ENCODE measurements around the gene FAM187B. TPM values are rescaled to one million over a fixed set of nuclear protein-coding genes. Genes with fewer than 3 reads are reported as not detected.

Gene FAM187B
- total and polyA plus RNA-seq, 8 donors, result not detected

GRCh38 chr19:35232912-35233311 lies 4.4 kb upstream of the FAM187B start:
- intact Hi-C loops (cut with DNase I), result no loop called here
- Histone ChIP-seq H3K27me3 (no peaks in the 10 kb centered on the region), H3K4me1 (no peaks in the 10 kb centered on the region), H3K4me3 (no peak overlapping the region), H3K36me3 (no peaks in the 10 kb centered on the region), H3K27ac (no peak overlapping the region), H3K9me3 (no peaks in the 10 kb centered on the region)
- FAIRE-seq (no peak), ATAC-seq (no peak), DNase-seq (no peak)
- WGBS, 2 donors, result 58 to 63% methylated on average over 5 of the region's 5 CpGs
- no peak for TF ChIP-seq CTCF (IDR thresholded peaks at IDR 0.05)

GRCh38 chr19:35231956-35232645 lies 3.6 kb upstream of the FAM187B start:
- H3K4me3 ChIP-seq, result no peak overlapping the region
- no peaks in the 10 kb centered on the region for H3K36me3 ChIP-seq
- intact Hi-C loops (cut with DNase I), result no loop called here
- DNase-seq (no peak), FAIRE-seq (no peak), ATAC-seq (no peak)
- 80 to 88% methylated on average over 14 of the region's 14 CpGs for WGBS, 2 donors
- H3K4me1 ChIP-seq, result no peaks in the 10 kb centered on the region
- no peaks in the 10 kb centered on the region for H3K27me3 ChIP-seq
- TF ChIP-seq CTCF (IDR thresholded peaks at IDR 0.05), result no peak
- no peaks in the 10 kb centered on the region for H3K9me3 ChIP-seq
- H3K27ac ChIP-seq, result no peak overlapping the region

DNA sequence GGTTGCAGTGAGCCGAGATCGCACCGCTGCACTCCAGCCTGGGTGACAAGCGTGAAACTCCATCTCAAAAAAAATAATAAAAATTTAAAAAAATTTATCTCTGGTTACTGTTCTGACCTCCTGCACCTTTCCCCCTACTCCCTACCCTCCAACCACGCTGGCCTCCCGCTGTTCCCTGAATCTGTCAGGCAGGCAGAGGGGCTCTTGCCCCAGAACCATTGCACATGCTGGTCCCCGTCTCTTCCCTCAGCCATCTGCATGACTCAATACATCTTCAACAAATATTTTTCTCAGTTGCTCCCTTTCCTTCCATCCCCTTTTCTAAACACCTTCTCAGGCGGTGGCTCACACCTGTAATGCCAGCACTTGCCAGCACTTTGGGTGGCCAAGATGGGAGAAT lies 1.1 kb upstream of the FAM187B start:
- H3K36me3 ChIP-seq, result no peaks in the 10 kb centered on the region
- DNase-seq (peak in 1 of 6 donors; percentile 34), ATAC-seq (no peak), FAIRE-seq (no peak)
- no peak overlapping the region for H3K27ac ChIP-seq
- no peaks in the 10 kb centered on the region for H3K9me3 ChIP-seq
- H3K4me3 ChIP-seq, result no peak overlapping the region
- no peaks in the 10 kb centered on the region for H3K4me1 ChIP-seq
- H3K27me3 ChIP-seq, result no peaks in the 10 kb centered on the region
- 90 to 97% methylated on average over 8 of the region's 8 CpGs for WGBS, 2 donors
- TF ChIP-seq CTCF (IDR thresholded peaks at IDR 0.05), result no peak
- intact Hi-C loops (cut with DNase I), result no loop called here

- no peak for TF ChIP-seq CTCF (IDR thresholded peaks at IDR 0.05)
- H3K27ac ChIP-seq, result no peak overlapping the region
- WGBS, 2 donors, result 89 to 92% methylated on average over 5 of the region's 5 CpGs
- ATAC-seq (no peak), FAIRE-seq (no peak), DNase-seq (no peak)
- H3K27me3 ChIP-seq, result no peaks in the 10 kb centered on the region
- no peaks in the 10 kb centered on the region for H3K36me3 ChIP-seq
- no peak overlapping the region for H3K4me3 ChIP-seq
- no peaks in the 10 kb centered on the region for H3K9me3 ChIP-seq
- intact Hi-C loops (cut with DNase I), result no loop called here
- H3K4me1 ChIP-seq, result no peaks in the 10 kb centered on the region
These were observed 1.8 kb downstream of the FAM187B start for GRCh38 chr19:35226748-35227147.

DNA sequence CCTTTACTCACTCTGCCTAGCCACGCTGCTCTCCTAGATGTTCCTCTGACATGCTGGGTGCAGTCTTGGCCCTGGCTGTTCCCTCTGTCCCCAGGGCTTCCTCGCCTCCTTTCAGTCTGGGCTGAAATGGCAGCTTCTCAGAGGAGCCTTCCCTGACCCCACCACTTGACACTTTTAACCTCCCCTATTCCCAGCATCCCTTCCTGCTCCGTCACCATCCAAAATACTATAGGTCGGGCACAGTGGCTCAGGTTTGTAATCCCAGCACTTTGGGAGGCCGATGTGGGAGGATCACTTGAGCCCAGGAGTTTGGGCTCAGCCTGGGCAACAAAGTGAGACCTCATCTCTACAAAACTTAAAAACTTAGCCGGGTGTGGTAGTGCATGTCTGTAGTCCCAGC lies 2.6 kb downstream of the FAM187B start:
- Histone ChIP-seq H3K4me3 (no peak overlapping the region), H3K27ac (no peak overlapping the region), H3K4me1 (no peaks in the 10 kb centered on the region), H3K27me3 (no peaks in the 10 kb centered on the region), H3K9me3 (no peaks in the 10 kb centered on the region), H3K36me3 (no peaks in the 10 kb centered on the region)
- 89 to 92% methylated on average over 6 of the region's 6 CpGs for WGBS, 2 donors
- intact Hi-C loops (cut with DNase I), result no loop called here
- ATAC-seq (no peak), FAIRE-seq (no peak), DNase-seq (no peak)
- no peak for TF ChIP-seq CTCF (IDR thresholded peaks at IDR 0.05)

Data from pancreas (tissue), 10 donors.